HG03439 (cell line): ENCODE results near the gene POU4F3.

ENCODE experiments used
- ATAC-seq: cut with Tn5 transposase; IDR thresholded peaks from one replicate; pipeline ENCODE4 v1.9.1; 2021; ENCODE audit warnings: mild to moderate bottlenecking, moderate library complexity; ENCODE audit not compliant: unreplicated experiment

Gene POU4F3

DNA sequence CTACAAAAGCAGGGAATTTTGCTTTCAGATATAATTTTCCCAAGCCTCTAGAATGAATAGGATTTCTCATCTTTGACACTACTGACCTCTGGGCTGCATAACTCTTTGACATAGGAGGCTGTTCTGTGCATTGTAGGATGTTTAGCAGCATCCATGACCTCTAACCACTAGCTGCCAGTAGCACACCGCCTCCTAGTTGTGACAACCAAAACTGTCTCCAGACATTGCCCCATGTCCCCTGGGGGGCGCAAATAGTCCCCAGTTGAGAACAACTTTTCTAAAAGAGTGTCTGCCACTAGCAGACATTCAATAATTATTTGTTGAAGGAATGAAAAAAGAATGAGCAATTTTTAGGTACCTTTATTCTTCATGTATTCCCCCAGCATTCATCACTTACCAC, 51.8 kb downstream of the POU4F3 start:
- ATAC-seq, result no peak
